Neural crest cell (in vitro differentiated cells): ENCODE measurements around the gene NRIP1. TPM values are rescaled to one million over a fixed set of nuclear protein-coding genes. Genes with fewer than 3 reads are reported as not detected.

Experiments
- DNase-seq: peaks from one replicate; pipeline ENCODE4 v3.0.0; 2021; ENCODE audit warnings: low read depth, mixed read lengths, low spot score
- H3K27ac Mint-ChIP-seq: one replicate; pipeline ENCODE4 v1.8.0; 2021; ENCODE audit warnings: mild to moderate bottlenecking, mixed read lengths; ENCODE audit not compliant: unreplicated experiment
- H3K27me3 Mint-ChIP-seq: 2 replicates; pipeline ENCODE4 v1.8.0; 2021; ENCODE audit warnings: low read depth, mild to moderate bottlenecking, mixed read lengths
- H3K36me3 Mint-ChIP-seq: 2 replicates; pipeline ENCODE4 v1.8.0; 2021; ENCODE audit warnings: low read depth, mild to moderate bottlenecking, mixed read lengths
- H3K4me1 Mint-ChIP-seq: 2 replicates; pipeline ENCODE4 v1.8.0; 2021; ENCODE audit warnings: mixed read lengths
- H3K4me3 Mint-ChIP-seq: one replicate; pipeline ENCODE4 v1.8.0; 2021; ENCODE audit warnings: mild to moderate bottlenecking, mixed read lengths
- H3K9me3 Mint-ChIP-seq: 2 replicates; pipeline ENCODE4 v1.8.0; 2021; ENCODE audit warnings: mixed read lengths
- CTCF ChIP-seq: fragments of 200-600 bp; sonication (generic); conservative IDR thresholded peaks from 2 replicates; pipeline ENCODE4 v1.5.0; 2021; ENCODE audit warnings: antibody characterized with exemption, mild to moderate bottlenecking
- total RNA-seq: library from RNA; stranded (reverse); gene quantifications from 2 replicates; pipeline ENCODE4 v1.2.1, GENCODE V29; 2021

The NRIP1 gene
- total RNA-seq, 1 donor from 2014 or later: 73.8 TPM

GRCh38 chr21:15065392-15066122, 757 bp upstream of the NRIP1 start:
- DNase-seq: peak; percentile 42
- Mint-ChIP-seq H3K27ac (peak overlapping the region; percentile 100), H3K4me1 (peaks cover 47% of the 10 kb centered on the region), H3K9me3 (no peaks in the 10 kb centered on the region), H3K4me3 (peak overlapping the region; percentile 100), H3K27me3 (no peaks in the 10 kb centered on the region), H3K36me3 (no peaks in the 10 kb centered on the region)
- TF ChIP-seq CTCF: no peak

GRCh38 chr21:15063814-15064575, 805 bp downstream of the NRIP1 start:
- peaks cover 59% of the 10 kb centered on the region for H3K4me1 Mint-ChIP-seq
- H3K4me3 Mint-ChIP-seq: peak overlapping the region; percentile 96
- DNase-seq: peak; percentile 37
- no peak for TF ChIP-seq CTCF
- no peaks in the 10 kb centered on the region for H3K27me3 Mint-ChIP-seq
- peak overlapping the region; percentile 98 for H3K27ac Mint-ChIP-seq
- H3K9me3 Mint-ChIP-seq: no peaks in the 10 kb centered on the region
- no peaks in the 10 kb centered on the region for H3K36me3 Mint-ChIP-seq

GRCh38 chr21:15063081-15063813, 1.6 kb downstream of the NRIP1 start:
- no peaks in the 10 kb centered on the region for H3K27me3 Mint-ChIP-seq
- no peak for TF ChIP-seq CTCF
- H3K36me3 Mint-ChIP-seq: no peaks in the 10 kb centered on the region
- DNase-seq: no peak
- no peaks in the 10 kb centered on the region for H3K9me3 Mint-ChIP-seq
- peaks cover 66% of the 10 kb centered on the region for H3K4me1 Mint-ChIP-seq
- peak overlapping the region; percentile 96 for H3K4me3 Mint-ChIP-seq
- H3K27ac Mint-ChIP-seq: peak overlapping the region; percentile 98

- Mint-ChIP-seq H3K36me3 (no peaks in the 10 kb centered on the region), H3K9me3 (no peaks in the 10 kb centered on the region), H3K27me3 (no peaks in the 10 kb centered on the region), H3K27ac (peak overlapping the region; percentile 98), H3K4me3 (peak overlapping the region; percentile 96), H3K4me1 (peaks cover 71% of the 10 kb centered on the region)
- peak; percentile 41 for TF ChIP-seq CTCF
- no peak for DNase-seq
These were observed 2.2 kb downstream of the NRIP1 start for GRCh38 chr21:15062606-15062965.

- Mint-ChIP-seq H3K27ac (peak overlapping the region; percentile 13), H3K27me3 (no peaks in the 10 kb centered on the region), H3K4me1 (peaks cover 74% of the 10 kb centered on the region), H3K36me3 (no peaks in the 10 kb centered on the region), H3K4me3 (peak overlapping the region; percentile 96), H3K9me3 (no peaks in the 10 kb centered on the region)
- TF ChIP-seq CTCF: no peak
- DNase-seq: no peak
These were observed 2.8 kb downstream of the NRIP1 start for GRCh38 chr21:15061747-15062605.
